Hematopoietic multipotent progenitor cell treated with erythropoietin and hydrocortisone succinate and interleukin-3 and kit ligand, for 17 days (in vitro differentiated cells): ENCODE results near the gene TRIM67.
"Not testable (repeated sequence)": the region's sequence is repeated elsewhere in the genome, so short reads cannot be mapped to it uniquely, and the experiment has no call there.

Experiments
- DNase-seq: peaks from one replicate; pipeline ENCODE4 v3.0.0-alpha.2; 2015; ENCODE audit warnings: low spot score

Gene TRIM67

GRCh38 chr1:231161667-231162296 lies at the start of gene TRIM67:
Gene TRIM67 (plus strand): TSS chr1:231162058. CDS start chr1:231162970, 912 bp downstream.
- no peak for DNase-seq

- DNase-seq: no peak
Observed at GRCh38 chr1:231116738-231117137, 45.1 kb upstream of the TRIM67 start.

GRCh38 chr1:231118704-231119453 lies 43.0 kb upstream of the TRIM67 start:
- DNase-seq: no peak

GRCh38 chr1:231121533-231121932 lies 40.3 kb upstream of the TRIM67 start:
- DNase-seq: no peak

GRCh38 chr1:231122143-231122542 lies 39.7 kb upstream of the TRIM67 start:
- DNase-seq: no peak

GRCh38 chr1:231124746-231125145 lies 37.1 kb upstream of the TRIM67 start:
- no peak for DNase-seq

- DNase-seq: no peak
Observed at GRCh38 chr1:231125972-231126580, 35.8 kb upstream of the TRIM67 start.

GRCh38 chr1:231127106-231127505 lies 34.8 kb upstream of the TRIM67 start:
- not testable (repeated sequence) for DNase-seq

- not testable (repeated sequence) for DNase-seq
Observed at GRCh38 chr1:231128471-231128870, 33.4 kb upstream of the TRIM67 start.

GRCh38 chr1:231130544-231130943 lies 31.3 kb upstream of the TRIM67 start:
- no peak for DNase-seq

GRCh38 chr1:231132591-231132990 lies 29.3 kb upstream of the TRIM67 start:
- not testable (repeated sequence) for DNase-seq

GRCh38 chr1:231134624-231135023 lies 27.2 kb upstream of the TRIM67 start:
- no peak for DNase-seq

GRCh38 chr1:231138236-231138635 lies 23.6 kb upstream of the TRIM67 start:
- DNase-seq: no peak

GRCh38 chr1:231139125-231139649 lies 22.7 kb upstream of the TRIM67 start:
- DNase-seq: no peak

- no peak for DNase-seq
Observed at GRCh38 chr1:231139659-231140654, 21.9 kb upstream of the TRIM67 start.

- no peak for DNase-seq
Observed at GRCh38 chr1:231144416-231145193, 17.3 kb upstream of the TRIM67 start.

- DNase-seq: no peak
Observed at GRCh38 chr1:231147896-231148295, 14.0 kb upstream of the TRIM67 start.

- no peak for DNase-seq
Observed at GRCh38 chr1:231151811-231152210, 10.0 kb upstream of the TRIM67 start.

GRCh38 chr1:231153726-231154125 lies 8.1 kb upstream of the TRIM67 start:
- no peak for DNase-seq

GRCh38 chr1:231155808-231156207 lies 6.0 kb upstream of the TRIM67 start:
- DNase-seq: no peak

- DNase-seq: no peak
Observed at GRCh38 chr1:231157311-231157710, 4.5 kb upstream of the TRIM67 start.
